Gastrocnemius medialis (tissue), 4 donors: ENCODE results near the gene THADA. TPM values are rescaled to one million over a fixed set of nuclear protein-coding genes. Genes with fewer than 3 reads are reported as not detected.

Experiments used
- ATAC-seq, 2 donors: fragments of 150-250 bp; one replicate each; pipeline ENCODE4 v1.9.1; 2016
- DNase-seq, 2 donors: peaks; one replicate each; pipeline ENCODE4 v3.0.0-alpha.2; 2019
- H3K27ac ChIP-seq, 4 donors: fragments of 200-600 bp; sonication (generic); 1 replicate in 1 of 4; 2 replicates in 3 of 4; pipeline ENCODE4 v1.5.1; 2016 to 2018; ENCODE audit warnings: mild to moderate bottlenecking in 2 of 4, moderate library complexity in 1 of 4
- H3K27me3 ChIP-seq, 3 donors: fragments of 200-600 bp; sonication (generic) in 2 of 3; 1 replicate in 1 of 3; 2 replicates in 2 of 3; pipeline versions ENCODE4 v1.5.1 to v1.6.0; 2016 to 2019; ENCODE audit warnings: mild to moderate bottlenecking in 1 of 3, moderate library complexity in 1 of 3
- H3K36me3 ChIP-seq, 2 donors: fragments of 200-600 bp; sonication (generic) in 1 of 2; one replicate each; pipeline ENCODE4 v1.5.1; 2017 to 2018
- H3K4me1 ChIP-seq, 2 donors: fragments of 200-600 bp; sonication (generic) in 1 of 2; one replicate each; pipeline ENCODE4 v1.5.1; 2016 to 2017; ENCODE audit warnings: mild to moderate bottlenecking in 2 of 2
- H3K4me3 ChIP-seq, 4 donors: fragments of 200-600 bp; sonication (generic) in 3 of 4; 1 replicate in 1 of 4; 2 replicates in 3 of 4; pipeline ENCODE4 v1.5.1; 2016 to 2019; ENCODE audit warnings: mild to moderate bottlenecking in 2 of 4
- H3K9me3 ChIP-seq, 3 donors: fragments of 200-600 bp; sonication (generic) in 2 of 3; 1 replicate in 1 of 3; 2 replicates in 2 of 3; pipeline ENCODE4 v1.5.1; 2016 to 2019
- POLR2A ChIP-seq, 2 donors: fragments of 450-650 bp; IDR thresholded peaks; one replicate each; pipeline ENCODE4 v1.6.1; 2017; ENCODE audit warnings: antibody characterized with exemption in 2 of 2, mild to moderate bottlenecking in 2 of 2, moderate library complexity in 2 of 2
- in situ Hi-C, 4 donors: fragments of 200-750 bp; cut with MboI; loops; one replicate each; pipeline versions ENCODE4 v1.15.0 to v1.8.0; 2017; ENCODE audit warnings: low sequenced_read_pairs in 4 of 4
- intact Hi-C: fragments of 100-400 bp; cut with DNase I; formaldehyde crosslinking; loops from one replicate; pipeline ENCODE4 v1.15.1; 2023; ENCODE audit warnings: low total_unique reads
- total RNA-seq, 4 donors: library from RNA; depleted of rRNA; stranded (reverse); fragments of >200 nt; gene quantifications; one replicate each; pipeline versions ENCODE4 v1.1.0 to v1.2.3, GENCODE V29; 2016
- TF ChIP-seq, protein P1 (sequence below), 5 experiments: fragments of 450-650 bp in 3 of 5; fragments of 200-600 bp in 2 of 5; sonication (generic) in 2 of 5; IDR thresholded peaks in 4 of 5; conservative IDR thresholded peaks in 1 of 5; 1 replicate in 4 of 5; 2 replicates in 1 of 5; pipeline ENCODE4 v1.5.1; 2016 to 2019; ENCODE audit warnings: antibody characterized with exemption in 5 of 5, mild to moderate bottlenecking in 3 of 5, moderate library complexity in 3 of 5

The THADA gene
- total RNA-seq, 4 donors from 2014 or later = 13.6 to 19.0 (median 16.2) TPM

DNA sequence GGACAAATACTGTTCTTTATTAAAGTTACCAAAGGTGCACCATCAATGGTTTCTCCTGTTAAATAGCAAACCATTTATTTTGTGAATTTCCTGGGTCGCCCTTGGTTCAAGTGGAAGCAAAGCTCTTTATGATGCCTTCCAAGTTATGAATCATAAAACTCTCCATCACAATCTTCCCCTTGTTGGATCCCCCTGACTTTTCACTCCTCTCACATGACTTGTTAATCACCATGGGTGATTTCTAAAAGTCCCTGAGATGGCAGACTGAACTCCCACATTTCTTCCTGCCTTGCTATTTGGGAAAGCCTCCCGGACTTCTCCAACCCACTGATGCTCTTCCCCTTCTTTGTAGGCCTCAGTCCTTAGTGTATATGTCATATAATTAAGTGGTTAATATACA, 176.0 kb downstream of the THADA start:
- DNase-seq (no peak), ATAC-seq (no peak)
- H3K27ac ChIP-seq = no peak overlapping the region
- H3K4me1 ChIP-seq = peaks cover 13% of the 10 kb centered on the region in 2 donors
- H3K4me3 ChIP-seq = no peak overlapping the region
- no peaks in the 10 kb centered on the region for H3K9me3 ChIP-seq
- intact Hi-C loops = no loop called here
- no peak for TF ChIP-seq POLR2A (IDR thresholded peaks at IDR 0.05)
- TF ChIP-seq, protein P1, sequence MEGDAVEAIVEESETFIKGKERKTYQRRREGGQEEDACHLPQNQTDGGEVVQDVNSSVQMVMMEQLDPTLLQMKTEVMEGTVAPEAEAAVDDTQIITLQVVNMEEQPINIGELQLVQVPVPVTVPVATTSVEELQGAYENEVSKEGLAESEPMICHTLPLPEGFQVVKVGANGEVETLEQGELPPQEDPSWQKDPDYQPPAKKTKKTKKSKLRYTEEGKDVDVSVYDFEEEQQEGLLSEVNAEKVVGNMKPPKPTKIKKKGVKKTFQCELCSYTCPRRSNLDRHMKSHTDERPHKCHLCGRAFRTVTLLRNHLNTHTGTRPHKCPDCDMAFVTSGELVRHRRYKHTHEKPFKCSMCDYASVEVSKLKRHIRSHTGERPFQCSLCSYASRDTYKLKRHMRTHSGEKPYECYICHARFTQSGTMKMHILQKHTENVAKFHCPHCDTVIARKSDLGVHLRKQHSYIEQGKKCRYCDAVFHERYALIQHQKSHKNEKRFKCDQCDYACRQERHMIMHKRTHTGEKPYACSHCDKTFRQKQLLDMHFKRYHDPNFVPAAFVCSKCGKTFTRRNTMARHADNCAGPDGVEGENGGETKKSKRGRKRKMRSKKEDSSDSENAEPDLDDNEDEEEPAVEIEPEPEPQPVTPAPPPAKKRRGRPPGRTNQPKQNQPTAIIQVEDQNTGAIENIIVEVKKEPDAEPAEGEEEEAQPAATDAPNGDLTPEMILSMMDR (IDR thresholded peaks at IDR 0.05 in 4 of 5, conservative IDR thresholded peaks at IDR 0.05 in 1 of 5) = no peak
- no peaks in the 10 kb centered on the region for H3K27me3 ChIP-seq
- in situ Hi-C loops = no loop called here
- no peaks in the 10 kb centered on the region for H3K36me3 ChIP-seq

DNA sequence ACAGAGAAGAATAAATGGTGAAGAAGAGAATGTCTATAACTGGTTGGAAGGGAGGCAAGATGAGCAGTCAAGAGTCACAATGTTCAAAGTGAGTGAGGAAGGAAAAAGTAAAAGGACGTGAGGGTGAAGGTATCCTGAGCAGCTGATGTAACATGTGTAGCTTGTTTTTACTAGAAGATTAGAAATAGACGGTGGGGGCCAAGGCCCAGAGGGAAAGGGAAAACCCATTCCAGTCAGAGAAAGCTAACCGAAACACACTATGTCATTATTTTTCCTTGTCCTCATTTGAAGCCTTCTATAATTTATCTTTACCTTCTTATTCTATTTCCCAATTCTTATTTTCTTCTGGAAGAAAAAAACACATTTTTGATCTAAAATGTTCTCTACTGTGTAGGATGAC, 176.6 kb downstream of the THADA start:
- ATAC-seq = no peak
- intact Hi-C loops = no loop called here
- in situ Hi-C loops = no loop called here

DNA sequence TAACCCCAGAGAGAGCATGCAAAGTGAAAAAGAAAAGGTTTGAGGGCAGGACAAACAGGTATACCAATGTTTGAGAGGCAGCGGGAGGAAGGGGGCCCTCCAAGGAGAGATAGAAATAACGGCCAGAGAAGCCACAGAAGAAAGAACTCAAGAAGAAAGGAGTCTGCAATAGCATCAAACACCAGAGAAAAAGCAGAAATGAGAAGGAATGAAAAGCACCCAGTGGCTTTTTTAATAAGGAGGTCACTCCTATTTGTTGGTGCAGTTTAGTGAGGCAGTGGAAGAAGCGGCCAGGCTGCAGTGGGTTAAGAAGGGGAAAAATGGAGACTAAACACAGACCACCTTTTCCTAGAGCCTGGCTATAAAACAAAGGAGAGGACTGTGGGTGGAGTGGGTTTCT, 177.2 kb downstream of the THADA start:
- Histone ChIP-seq H3K4me1 (peaks cover 20 to 25% of the 10 kb centered on the region in 2 donors), H3K27me3 (no peaks in the 10 kb centered on the region), H3K9me3 (no peaks in the 10 kb centered on the region), H3K36me3 (no peaks in the 10 kb centered on the region), H3K4me3 (no peak overlapping the region), H3K27ac (no peak overlapping the region)
- intact Hi-C loops = no loop called here
- in situ Hi-C loops = no loop called here
- ATAC-seq (no peak), DNase-seq (no peak)
- TF ChIP-seq POLR2A (IDR thresholded peaks at IDR 0.05) = no peak
- TF ChIP-seq, protein P1 (IDR thresholded peaks at IDR 0.05 in 4 of 5, conservative IDR thresholded peaks at IDR 0.05 in 1 of 5) = no peak

More for the DNA sequence above, 176.6 kb downstream of the THADA start:
- no peak overlapping the region for H3K27ac ChIP-seq
- H3K36me3 ChIP-seq = no peaks in the 10 kb centered on the region
- H3K4me1 ChIP-seq = peaks cover 18 to 19% of the 10 kb centered on the region in 2 donors
- H3K4me3 ChIP-seq = no peak overlapping the region
- DNase-seq = no peak
- no peaks in the 10 kb centered on the region for H3K27me3 ChIP-seq
- no peaks in the 10 kb centered on the region for H3K9me3 ChIP-seq
- no peak for TF ChIP-seq POLR2A (IDR thresholded peaks at IDR 0.05)
- TF ChIP-seq, protein P1 (IDR thresholded peaks at IDR 0.05 in 4 of 5, conservative IDR thresholded peaks at IDR 0.05 in 1 of 5) = no peak

DNA sequence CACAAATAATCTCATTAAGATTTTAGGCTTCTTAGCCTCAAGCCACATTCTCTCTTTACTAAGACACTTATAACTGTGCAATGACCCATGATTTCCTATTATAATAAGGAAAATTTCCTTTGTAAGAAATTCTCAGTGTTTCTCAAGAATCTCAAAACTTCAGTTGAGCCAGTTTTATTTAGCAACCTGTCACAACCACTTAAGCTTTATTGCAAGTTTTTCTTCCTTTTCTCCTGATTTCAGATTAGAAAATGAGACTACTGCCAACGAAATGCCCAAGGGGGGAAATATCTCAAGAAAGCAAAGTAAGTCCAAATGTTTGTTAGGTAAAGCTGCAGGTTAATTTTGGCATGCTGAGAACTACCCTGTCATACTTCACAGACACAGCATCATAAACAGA, 178.5 kb downstream of the THADA start:
- ATAC-seq = no peak
- H3K27me3 ChIP-seq = no peaks in the 10 kb centered on the region
- DNase-seq = no peak

More for the DNA sequence above, 178.5 kb downstream of the THADA start:
- no peak for TF ChIP-seq POLR2A (IDR thresholded peaks at IDR 0.05)
- TF ChIP-seq, protein P1 (IDR thresholded peaks at IDR 0.05 in 4 of 5, conservative IDR thresholded peaks at IDR 0.05 in 1 of 5) = no peak
- H3K36me3 ChIP-seq = no peaks in the 10 kb centered on the region
- H3K4me1 ChIP-seq = peaks cover 21 to 35% of the 10 kb centered on the region in 2 donors
- H3K27ac ChIP-seq = no peak overlapping the region
- in situ Hi-C loops (no loop called here), intact Hi-C loops (no loop called here)
- no peak overlapping the region for H3K4me3 ChIP-seq
- no peaks in the 10 kb centered on the region for H3K9me3 ChIP-seq
